Activated CD4-positive, alpha-beta T cell treated with anti-CD3 and anti-CD28 coated beads, Interleukin-2, Interleukin-4, amounts not matched to agents 100 ng/mL and 50 ng/mL, durations not matched to agents 16 hours and 8 hours (primary cell): Measurements from ENCODE around the gene XPR1.
"Not testable (repeated sequence)": the region's sequence is repeated elsewhere in the genome, so short reads cannot be mapped to it uniquely, and the experiment has no call there.

Source experiments
- DNase-seq: peaks from one replicate; pipeline ENCODE4 v3.0.0-alpha.2; 2020; ENCODE audit warnings: low spot score

The XPR1 gene

GRCh38 chr1:180841415-180841814, 209.6 kb downstream of the XPR1 start:
- DNase-seq = no peak

DNA sequence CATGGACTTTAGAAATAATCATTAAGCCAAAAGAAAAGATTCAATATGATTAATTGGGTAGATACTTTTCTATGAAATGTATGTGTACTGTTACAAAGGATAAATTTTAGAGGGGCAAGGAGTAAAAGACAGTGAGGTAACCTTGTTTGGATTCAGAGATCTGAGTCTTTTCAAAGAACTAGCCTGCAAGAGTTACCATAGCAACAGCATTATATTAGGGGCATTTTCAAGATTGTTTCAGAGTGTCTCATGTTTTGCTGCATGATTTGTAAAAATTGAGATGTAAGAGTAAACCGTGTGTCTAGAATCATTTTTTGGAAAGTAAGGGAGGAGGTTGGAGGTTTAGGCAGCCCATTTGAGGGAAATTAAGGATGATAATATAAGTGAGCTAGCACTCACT, 210.2 kb downstream of the XPR1 start:
- no peak for DNase-seq

GRCh38 chr1:180842491-180843275, 210.9 kb downstream of the XPR1 start:
- DNase-seq = no peak

DNA sequence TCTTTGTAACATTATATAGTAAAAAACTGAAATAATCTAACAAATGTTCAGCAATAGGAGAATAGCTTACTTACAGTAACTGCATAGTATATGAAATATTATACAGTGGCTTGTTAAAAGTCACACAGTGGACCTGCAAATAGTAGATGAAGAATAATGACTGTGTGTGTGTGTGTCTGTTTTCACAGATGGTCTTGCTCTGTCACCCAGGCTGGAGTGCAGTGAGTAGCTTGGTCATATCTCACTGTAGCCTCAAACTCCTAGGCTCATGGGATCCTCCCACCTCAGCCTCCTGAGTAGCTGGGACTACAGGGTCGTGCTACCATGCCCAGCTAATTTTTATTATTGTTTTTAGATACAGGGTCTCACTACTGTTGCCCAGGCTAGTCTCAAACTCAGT, 213.5 kb downstream of the XPR1 start:
- DNase-seq = no peak

DNA sequence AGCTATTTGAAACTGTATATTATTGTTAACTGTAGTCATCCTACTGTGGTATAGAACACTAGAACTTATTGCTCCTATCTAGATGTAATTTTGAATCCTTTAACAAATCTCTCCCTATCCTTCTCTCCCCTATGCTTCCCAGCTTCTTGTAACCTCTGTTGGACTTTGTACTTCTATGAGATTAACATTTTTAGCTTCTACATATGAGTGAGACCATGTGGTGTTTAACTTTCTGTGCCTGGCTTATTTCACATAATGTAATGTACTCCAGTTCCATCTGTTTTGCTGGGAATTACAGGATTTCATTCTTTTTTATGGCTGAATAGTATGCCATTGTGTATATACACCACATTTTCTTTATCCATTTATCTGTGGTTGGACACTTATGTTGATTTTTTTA, 216.4 kb downstream of the XPR1 start:
- no peak for DNase-seq

DNA sequence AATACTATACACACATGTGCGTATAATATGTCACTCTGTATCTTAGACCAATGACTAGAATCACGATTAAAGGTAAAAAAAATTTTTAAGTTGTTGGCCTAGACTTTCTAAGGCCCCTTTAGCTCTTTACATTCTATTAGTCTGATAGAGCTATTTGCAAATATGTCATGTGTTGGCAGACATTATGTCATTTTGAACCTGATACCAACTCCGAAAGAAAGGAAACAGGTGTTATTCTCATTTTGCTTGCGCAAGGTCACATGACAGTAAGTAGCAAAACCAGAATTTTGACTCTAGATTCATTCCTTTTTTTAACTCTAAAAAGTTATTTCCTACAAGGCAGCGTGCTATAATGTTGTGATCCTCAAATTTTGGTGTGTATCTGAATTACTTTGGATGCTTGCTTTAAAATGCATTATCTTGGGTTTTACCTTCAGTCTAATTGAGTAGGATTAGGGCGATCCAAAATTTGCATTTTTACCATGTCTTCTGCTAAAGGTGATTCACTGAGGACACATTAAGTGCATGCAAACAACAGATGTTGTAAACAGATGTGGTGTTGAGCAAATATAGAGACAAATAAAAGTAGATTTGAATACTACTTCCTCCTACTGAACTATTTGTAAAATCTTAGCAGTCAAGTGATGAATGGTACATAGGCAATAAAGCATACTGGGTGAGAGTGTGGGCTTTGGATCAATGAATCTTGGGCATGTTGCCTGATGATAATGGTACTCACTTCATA, 217.4 kb downstream of the XPR1 start:
- no peak for DNase-seq

DNA sequence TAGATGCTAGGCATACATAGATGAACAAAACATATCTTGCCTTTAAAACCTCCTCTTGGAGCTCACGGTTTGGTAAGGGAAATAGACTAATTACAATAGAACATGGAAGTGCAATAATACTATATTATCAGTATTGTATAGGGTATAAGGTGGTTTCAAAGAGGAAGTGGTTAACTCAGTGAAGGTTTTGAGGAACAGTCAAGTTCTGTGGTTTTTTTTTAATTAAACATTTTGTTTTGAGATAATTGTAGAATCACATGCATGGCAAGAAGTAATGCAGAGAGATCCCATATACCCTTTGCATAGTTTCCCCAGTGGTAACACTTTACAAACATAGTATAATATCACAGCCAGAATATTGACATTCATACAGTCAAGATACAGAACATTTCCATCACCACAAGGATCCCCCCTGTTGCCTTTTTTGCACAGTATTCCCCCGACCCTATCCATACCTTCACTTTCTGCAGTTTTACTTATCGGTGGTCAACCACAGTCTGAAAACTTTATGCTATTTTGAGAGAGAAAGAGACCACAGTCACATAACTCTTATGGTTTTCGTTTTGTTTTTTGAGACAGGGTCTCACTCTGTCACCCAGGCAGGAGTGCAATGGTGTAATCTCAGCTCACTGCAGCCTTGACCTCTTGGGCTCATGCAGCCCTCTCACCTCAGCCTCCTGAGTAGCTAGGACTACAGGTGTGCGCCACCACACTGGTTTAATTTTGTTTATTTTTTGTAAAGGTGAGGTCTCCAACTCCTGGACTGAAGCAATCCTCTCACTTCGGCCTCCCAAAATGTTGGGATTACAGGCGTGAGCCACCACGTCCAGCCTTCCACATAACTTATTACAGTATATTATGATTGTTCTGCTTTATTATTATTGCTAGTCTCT, 220.4 kb downstream of the XPR1 start:
- no peak for DNase-seq

DNA sequence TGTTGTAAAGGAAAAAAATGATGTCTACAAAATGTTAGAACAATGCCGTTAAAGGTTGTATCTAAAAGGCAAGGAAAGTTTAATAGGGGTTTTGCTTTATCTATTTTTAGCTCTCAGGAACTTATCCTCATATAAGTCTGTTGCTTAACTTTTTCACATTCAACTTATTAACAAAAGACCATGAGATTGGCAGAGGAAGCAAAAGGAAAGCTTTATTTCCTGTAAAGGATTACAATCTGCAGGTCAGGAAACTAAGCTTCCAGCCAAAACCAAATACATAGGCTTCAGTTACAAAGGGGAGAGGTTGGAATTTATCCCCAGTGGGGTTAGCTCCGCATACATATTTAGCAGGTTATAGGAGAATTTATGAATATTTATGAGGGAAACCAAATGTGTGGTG, 222.2 kb downstream of the XPR1 start:
- no peak for DNase-seq

- no peak for DNase-seq
These were observed 222.6 kb downstream of the XPR1 start for GRCh38 chr1:180854456-180854855.

DNA sequence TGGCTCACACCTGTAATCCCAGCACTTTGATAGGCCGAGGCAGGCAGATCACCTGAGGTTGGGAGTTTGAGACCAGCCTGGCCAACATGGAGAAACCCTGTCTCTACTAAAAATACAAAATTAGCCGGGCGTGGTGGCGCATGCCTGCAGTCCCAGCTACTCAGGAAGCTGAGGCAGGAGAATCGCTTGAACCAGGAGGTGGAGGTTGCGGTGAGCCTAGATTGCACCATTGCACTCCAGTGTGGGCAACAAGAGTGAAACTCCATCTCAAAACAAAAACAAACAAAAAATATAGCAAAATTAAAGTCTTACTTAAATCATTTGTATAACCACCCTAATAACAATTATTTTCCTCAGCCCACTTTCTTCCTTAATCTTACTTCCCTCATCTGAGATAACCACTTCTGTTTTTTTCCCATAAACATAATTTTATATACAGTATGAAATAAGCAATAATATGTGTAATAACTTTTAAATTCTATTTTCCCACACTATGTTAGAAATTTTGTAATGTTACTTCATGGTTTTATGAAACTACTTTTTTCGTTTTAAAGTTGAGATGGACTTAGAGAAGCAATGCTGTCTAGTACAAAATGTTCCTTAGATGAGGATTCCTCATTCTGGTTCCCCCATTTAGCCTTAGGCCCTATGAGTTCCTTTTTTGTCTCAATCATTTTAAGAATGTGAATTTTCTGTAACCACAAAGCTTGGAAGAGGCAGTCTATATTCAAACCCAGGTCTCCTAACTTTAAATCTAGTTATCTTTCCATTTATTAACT, 226.3 kb downstream of the XPR1 start:
- not testable (repeated sequence) for DNase-seq

- no peak for DNase-seq
These were observed 227.5 kb downstream of the XPR1 start for GRCh38 chr1:180859306-180859705.

DNA sequence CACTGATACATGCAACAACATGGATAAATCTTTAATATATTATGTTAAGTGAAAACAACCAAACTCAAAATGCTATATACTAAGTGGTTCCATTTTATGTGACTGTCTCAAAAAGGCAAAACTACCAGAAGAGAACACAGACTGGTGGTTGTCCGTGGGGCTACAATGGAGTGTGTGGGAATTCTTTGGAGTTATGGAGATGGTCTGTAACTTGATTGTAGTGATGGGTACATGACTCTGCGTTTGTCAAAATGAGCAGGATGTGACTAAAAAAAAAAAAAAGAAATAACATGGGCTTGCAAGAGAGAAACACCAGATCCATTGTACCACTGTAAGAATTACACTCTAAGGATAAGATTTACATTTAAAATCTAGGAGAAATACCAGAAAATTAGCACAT, 228.7 kb downstream of the XPR1 start:
- DNase-seq = no peak

DNA sequence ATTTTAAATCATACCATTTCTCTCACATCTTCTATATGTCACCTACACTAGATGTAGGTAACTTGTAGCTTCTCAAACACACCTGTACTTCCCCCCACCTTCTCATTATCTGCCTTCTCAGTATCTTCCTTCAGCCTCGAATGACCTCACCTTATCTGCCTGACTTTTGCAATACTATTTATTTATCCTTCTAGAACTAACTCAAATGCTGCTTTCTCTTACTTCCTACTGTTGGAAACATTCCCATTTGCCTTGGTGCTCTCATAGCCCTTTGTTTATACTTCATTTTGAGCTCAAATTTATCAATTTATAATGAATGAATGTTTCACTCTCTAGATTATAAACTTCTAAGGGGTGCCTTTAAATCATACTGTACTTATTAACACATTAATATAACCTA, 230.5 kb downstream of the XPR1 start:
- no peak for DNase-seq

- DNase-seq = peak; percentile 31
These were observed 231.4 kb downstream of the XPR1 start for GRCh38 chr1:180863158-180863775.

GRCh38 chr1:180881806-180882509, 250.1 kb downstream of the XPR1 start:
- peak; percentile 37 for DNase-seq

- DNase-seq = no peak
These were observed 252.9 kb downstream of the XPR1 start for GRCh38 chr1:180884588-180885300.

DNA sequence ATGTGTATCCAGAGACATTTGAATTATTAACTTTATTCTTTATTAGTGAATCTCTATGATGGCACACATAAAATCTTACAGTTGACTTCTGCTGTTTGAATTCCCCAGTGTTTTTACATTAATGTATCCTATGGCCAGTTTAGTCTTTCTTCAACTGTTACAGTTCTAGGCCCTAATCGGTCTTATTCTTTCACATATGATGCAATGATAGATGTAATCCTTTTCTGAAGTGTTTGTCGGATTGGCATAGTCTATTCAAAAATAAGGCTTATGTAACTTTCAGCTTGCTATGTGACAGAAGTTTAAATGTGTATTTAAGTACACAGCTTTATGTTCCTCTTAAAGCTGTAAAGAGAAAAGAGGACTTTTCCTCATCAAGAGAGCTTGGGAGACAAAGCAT, 254.5 kb downstream of the XPR1 start:
- no peak for DNase-seq

DNA sequence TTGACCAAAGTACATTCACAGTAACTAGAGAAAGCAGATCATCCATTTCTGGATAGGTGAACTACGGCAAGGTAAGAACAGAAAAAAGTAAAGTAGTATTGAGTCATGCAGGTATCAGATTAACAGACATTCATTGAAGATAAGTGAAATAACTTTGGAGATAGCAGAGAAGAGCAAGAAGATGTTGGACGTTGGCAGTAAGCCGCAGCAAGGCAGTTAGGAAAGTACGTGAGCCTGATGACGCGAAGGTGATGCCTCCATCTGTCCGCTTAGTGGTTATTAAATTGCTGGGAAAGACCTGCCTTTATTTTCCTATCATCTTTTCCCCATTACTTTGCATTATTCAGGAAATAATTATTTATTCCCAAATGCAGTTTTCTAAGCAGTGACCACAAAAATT, 256.0 kb downstream of the XPR1 start:
- no peak for DNase-seq

GRCh38 chr1:180888870-180889269, 257.0 kb downstream of the XPR1 start:
- no peak for DNase-seq

GRCh38 chr1:180889325-180889724, 257.5 kb downstream of the XPR1 start:
- DNase-seq = no peak
